ENCODE data around the gene OLFML2A.

Gene OLFML2A

GRCh38 chr9:124829334-124829669 is 52.4 kb downstream of the OLFML2A start:
- H2AFZ ChIP-seq (ENCODE audit: low read depth, low read length, severe bottlenecking), result no peak overlapping the region
- H3K4me3 ChIP-seq (ENCODE audit: insufficient read depth, low read length, poor library complexity, severe bottlenecking), result no peak overlapping the region
- no peak overlapping the region for H3K4me2 ChIP-seq (ENCODE audit: low read depth, low read length, poor library complexity, severe bottlenecking)

GRCh38 chr9:124830593-124830992 is 53.7 kb downstream of the OLFML2A start:
- Histone ChIP-seq H3K27ac (ENCODE audit: low read depth, low read length) (no peak overlapping the region), H3F3A (ENCODE audit: insufficient read depth) (no peaks in the 10 kb centered on the region), H3K9me2 (replicated peaks; ENCODE audit: insufficient read depth, low read length) (no peaks in the 10 kb centered on the region), H3K27me3 (ENCODE audit: low read length) (no peaks in the 10 kb centered on the region), H4K20me1 (ENCODE audit: low read depth, low read length) (no peaks in the 10 kb centered on the region), H3K4me2 (ENCODE audit: low read depth, low read length, poor library complexity, severe bottlenecking) (no peak overlapping the region), H3K36me3 (ENCODE audit: low read length) (no peaks in the 10 kb centered on the region), H3K9ac (ENCODE audit: low read length) (no peak overlapping the region), H3K9me3 (ENCODE audit: insufficient read depth, low read length) (no peaks in the 10 kb centered on the region), H3K79me2 (ENCODE audit: insufficient read depth, low read length) (no peaks in the 10 kb centered on the region), H3K4me3 (ENCODE audit: insufficient read depth, low read length, poor library complexity, severe bottlenecking) (no peak overlapping the region), H2AFZ (ENCODE audit: low read depth, low read length, severe bottlenecking) (no peak overlapping the region)
- TF ChIP-seq CTCF (IDR thresholded peaks at IDR 0.05; ENCODE audit: insufficient read depth, low read length, poor library complexity, severe bottlenecking) (no peak), EZH2phosphoT487 (conservative IDR thresholded peaks at IDR 0.05; ENCODE audit: low read length) (no peak)

More at GRCh38 chr9:124829334-124829669, 52.4 kb downstream of the OLFML2A start:
- no peaks in the 10 kb centered on the region for H3K27me3 ChIP-seq (ENCODE audit: low read length)
- no peak overlapping the region for H3K9ac ChIP-seq (ENCODE audit: low read length)
- no peak for TF ChIP-seq EZH2phosphoT487 (conservative IDR thresholded peaks at IDR 0.05; ENCODE audit: low read length)
- no peak for TF ChIP-seq CTCF (IDR thresholded peaks at IDR 0.05; ENCODE audit: insufficient read depth, low read length, poor library complexity, severe bottlenecking)
- H3F3A ChIP-seq (ENCODE audit: insufficient read depth), result peaks cover 12% of the 10 kb centered on the region
- no peak overlapping the region for H3K27ac ChIP-seq (ENCODE audit: low read depth, low read length)
- no peaks in the 10 kb centered on the region for H3K36me3 ChIP-seq (ENCODE audit: low read length)
- H3K79me2 ChIP-seq (ENCODE audit: insufficient read depth, low read length), result no peaks in the 10 kb centered on the region
- H3K9me2 ChIP-seq (replicated peaks; ENCODE audit: insufficient read depth, low read length), result no peaks in the 10 kb centered on the region
- no peaks in the 10 kb centered on the region for H3K9me3 ChIP-seq (ENCODE audit: insufficient read depth, low read length)
- H4K20me1 ChIP-seq (ENCODE audit: low read depth, low read length), result no peaks in the 10 kb centered on the region

- Histone ChIP-seq H3K4me3 (ENCODE audit: insufficient read depth, low read length, poor library complexity, severe bottlenecking) (no peak overlapping the region), H3K36me3 (ENCODE audit: low read length) (no peaks in the 10 kb centered on the region), H3K9me3 (ENCODE audit: insufficient read depth, low read length) (no peaks in the 10 kb centered on the region), H2AFZ (ENCODE audit: low read depth, low read length, severe bottlenecking) (no peak overlapping the region), H3K79me2 (ENCODE audit: insufficient read depth, low read length) (no peaks in the 10 kb centered on the region), H3F3A (ENCODE audit: insufficient read depth) (no peaks in the 10 kb centered on the region), H3K27me3 (ENCODE audit: low read length) (no peaks in the 10 kb centered on the region), H3K27ac (ENCODE audit: low read depth, low read length) (no peak overlapping the region), H3K9me2 (replicated peaks; ENCODE audit: insufficient read depth, low read length) (no peaks in the 10 kb centered on the region), H3K9ac (ENCODE audit: low read length) (no peak overlapping the region), H4K20me1 (ENCODE audit: low read depth, low read length) (no peaks in the 10 kb centered on the region), H3K4me2 (ENCODE audit: low read depth, low read length, poor library complexity, severe bottlenecking) (no peak overlapping the region)
- TF ChIP-seq CTCF (IDR thresholded peaks at IDR 0.05; ENCODE audit: insufficient read depth, low read length, poor library complexity, severe bottlenecking), result no peak
- TF ChIP-seq EZH2phosphoT487 (conservative IDR thresholded peaks at IDR 0.05; ENCODE audit: low read length), result no peak
Observed at GRCh38 chr9:124831642-124832364, 54.9 kb downstream of the OLFML2A start.
